HCT116 (cell line): ENCODE measurements around the gene COASY. TPM values are rescaled to one million over a fixed set of nuclear protein-coding genes. Genes with fewer than 3 reads are reported as not detected.

Experiments used
- ATAC-seq: fragments of 200-7000 bp; cut with Tn5 transposase; 2 replicates; pipeline ENCODE4 v1.9.1; 2020; ENCODE audit warnings: mild to moderate bottlenecking, moderate library complexity
- BruUV-seq: library from RNA; stranded (reverse); fragments of 400-500 nt; replicated peaks from 2 replicates; lab custom pipeline; 2021; lab: Mats Ljungman, UMichigan
- CTCF ChIA-PET: fragments of 300-600 bp; sonication (Branson Sonifier 250); formaldehyde crosslinking; loops from one replicate; lab custom pipeline; 2021; ENCODE audit warnings: antibody characterized with exemption; lab: Charles Lee
- POLR2A ChIA-PET: fragments of 300-600, 350-600 bp; sonication (Branson Sonifier 250); formaldehyde crosslinking; loops from one replicate; lab custom pipeline; 2021; ENCODE audit warnings: antibody characterized with exemption; lab: Charles Lee
- RAD21 ChIA-PET, 2 experiments: fragments of 300-600 bp; sonication (Branson Sonifier 250); formaldehyde crosslinking; loops; one replicate each; lab custom pipeline; 2023; ENCODE audit warnings: low total read pairs in 2 of 2; ENCODE audit not compliant: uncharacterized antibody in 2 of 2, unreplicated experiment in 2 of 2, low non-redundant PET in 1 of 2; lab: Charles Lee
- DNase-seq: peaks from one replicate; pipeline ENCODE4 v3.0.0-alpha.2; 2010; ENCODE audit warnings: low read depth, low spot score
- H2AFZ ChIP-seq: fragments of 200-600 bp; shearing (Covaris generic), sonication (generic); 2 replicates; pipeline ENCODE4 v1.6.1; 2017; ENCODE audit warnings: low read depth, mixed run types, mixed read lengths, antibody characterized with exemption, low read length; ENCODE audit not compliant: poor library complexity, severe bottlenecking
- H3K27ac ChIP-seq: 2 replicates; pipeline ENCODE4 v1.5.1; 2012; ENCODE audit warnings: low read depth, low read length
- H3K27me3 ChIP-seq: fragments of 200-600 bp; sonication (generic); 2 replicates; pipeline ENCODE4 v1.6.1; 2016; ENCODE audit warnings: mixed run types, low read length, mixed read lengths; ENCODE audit not compliant: insufficient read depth
- H3K36me3 ChIP-seq, 2 experiments: fragments of 200-500 bp in 1 of 2; fragments of 200-600 bp in 1 of 2; sonication (Bioruptor generic) in 1 of 2; sonication (generic) in 1 of 2; 2 replicates each; pipeline versions ENCODE4 v1.5.1 to v1.6.1; 2014 to 2016; ENCODE audit warnings: low read length in 2 of 2, inconsistent platforms in 1 of 2, mixed read lengths in 1 of 2, mixed run types in 1 of 2; ENCODE audit not compliant: insufficient read depth in 2 of 2, control insufficient read depth in 1 of 2
- H3K4me1 ChIP-seq, 2 experiments: fragments of 200-600 bp in 1 of 2; sonication (generic) in 1 of 2; 2 replicates each; pipeline versions ENCODE4 v1.5.1 to v1.6.1; 2012 to 2017; ENCODE audit warnings: low read length in 2 of 2, inconsistent platforms in 1 of 2, mild to moderate bottlenecking in 1 of 2, mixed read lengths in 1 of 2, mixed run types in 1 of 2, moderate library complexity in 1 of 2; ENCODE audit not compliant: insufficient read depth in 2 of 2, control insufficient read depth in 1 of 2
- H3K4me2 ChIP-seq: fragments of 200-600 bp; sonication (generic); 2 replicates; pipeline ENCODE4 v1.6.1; 2017; ENCODE audit warnings: mixed run types, low read length, mixed read lengths
- H3K4me3 ChIP-seq, 2 experiments: fragments of 200-600 bp in 1 of 2; sonication (generic) in 1 of 2; replicated peaks in 1 of 2; 2 replicates each; pipeline ENCODE4 v1.5.1; 2011 to 2016; ENCODE audit warnings: low read length in 2 of 2, control low read depth in 1 of 2, low read depth in 1 of 2, mild to moderate bottlenecking in 1 of 2, mixed read lengths in 1 of 2, mixed run types in 1 of 2
- H3K79me2 ChIP-seq: fragments of 200-600 bp; sonication (generic); 2 replicates; pipeline ENCODE4 v1.6.1; 2017; ENCODE audit warnings: mild to moderate bottlenecking, mixed run types, low read length, moderate library complexity, mixed read lengths; ENCODE audit not compliant: insufficient read depth
- H3K9ac ChIP-seq: fragments of 200-600 bp; sonication (generic); 2 replicates; pipeline ENCODE4 v1.6.1; 2016; ENCODE audit warnings: low read length, mixed read lengths
- H3K9me2 ChIP-seq: fragments of 200-600 bp; sonication (generic), shearing (Covaris generic); 2 replicates; pipeline ENCODE4 v1.6.1; 2017; ENCODE audit warnings: mixed run types, mild to moderate bottlenecking, moderate library complexity; ENCODE audit not compliant: insufficient read depth
- H3K9me3 ChIP-seq, 2 experiments: fragments of 200-500 bp in 1 of 2; fragments of 200-600 bp in 1 of 2; sonication (Bioruptor generic) in 1 of 2; sonication (generic) in 1 of 2; 2 replicates each; pipeline ENCODE4 v1.6.1; 2014 to 2017; ENCODE audit warnings: low read length in 2 of 2, mixed read lengths in 2 of 2, inconsistent platforms in 1 of 2, low read depth in 1 of 2, mild to moderate bottlenecking in 1 of 2, mixed run types in 1 of 2, moderate library complexity in 1 of 2; ENCODE audit not compliant: control insufficient read depth in 1 of 2, insufficient read depth in 1 of 2
- H4K20me1 ChIP-seq: fragments of 200-600 bp; sonication (generic), shearing (Covaris generic); 2 replicates; pipeline ENCODE4 v1.6.1; 2017; ENCODE audit warnings: mixed run types, mild to moderate bottlenecking, moderate library complexity; ENCODE audit not compliant: insufficient read depth
- ATF3 ChIP-seq: IDR thresholded peaks from 2 replicates; pipeline ENCODE4 v1.6.1; 2012
- CBX3 ChIP-seq: IDR thresholded peaks from 2 replicates; pipeline ENCODE4 v1.6.1; 2012; ENCODE audit warnings: low read depth
- CTCF ChIP-seq, 3 experiments: fragments of 200-600 bp in 1 of 3; sonication (generic) in 1 of 3; IDR thresholded peaks in 2 of 3; conservative IDR thresholded peaks in 1 of 3; 2 replicates each; pipeline ENCODE4 v1.5.1; 2012 to 2017; ENCODE audit warnings: low read depth in 2 of 3, low read length in 2 of 3, antibody characterized with exemption in 1 of 3, borderline replicate concordance in 1 of 3, control low read depth in 1 of 3, mild to moderate bottlenecking in 1 of 3, mixed read lengths in 1 of 3, mixed run types in 1 of 3, moderate library complexity in 1 of 3; ENCODE audit not compliant: insufficient read depth in 1 of 3
- EZH2 ChIP-seq: fragments of 200-600 bp; sonication (generic); IDR thresholded peaks from 2 replicates; pipeline ENCODE4 v1.6.1; 2017; ENCODE audit warnings: antibody characterized with exemption, mixed run types
- EZH2phosphoT487 ChIP-seq: fragments of 200-600 bp; IDR thresholded peaks from 2 replicates; pipeline ENCODE4 v1.6.1; 2018; ENCODE audit warnings: antibody characterized with exemption, borderline replicate concordance
- JUND ChIP-seq: IDR thresholded peaks from 2 replicates; pipeline ENCODE4 v1.6.1; 2012
- MAX ChIP-seq: IDR thresholded peaks from 2 replicates; pipeline ENCODE4 v1.6.1; 2012
- POLR2AphosphoS5 ChIP-seq: IDR thresholded peaks from 2 replicates; pipeline ENCODE4 v1.6.1; 2011; ENCODE audit warnings: mild to moderate bottlenecking, low read depth, low read length, moderate library complexity
- YY1 ChIP-seq: IDR thresholded peaks from 2 replicates; pipeline ENCODE4 v1.6.1; 2011; ENCODE audit warnings: low read length, low read depth, moderate library complexity, mild to moderate bottlenecking; ENCODE audit not compliant: insufficient replicate concordance; ENCODE audit errors: extremely low read depth
- ZBTB33 ChIP-seq: IDR thresholded peaks from 2 replicates; pipeline ENCODE4 v1.6.1; 2011; ENCODE audit warnings: mild to moderate bottlenecking, low read length, moderate library complexity; ENCODE audit not compliant: insufficient replicate concordance; ENCODE audit errors: extremely low read depth
- ZNF274 ChIP-seq: fragments of 200-500 bp; sonication (Bioruptor generic); IDR thresholded peaks from 2 replicates; pipeline ENCODE4 v1.6.1; 2014; ENCODE audit warnings: mild to moderate bottlenecking, low read depth, low read length, inconsistent platforms
- intact Hi-C: fragments of 100-400 bp; cut with micrococcal nuclease; formaldehyde crosslinking; loops from 2 replicates; pipeline ENCODE4 v1.10.0; 2022
- total RNA-seq: library from RNA; stranded (reverse); gene quantifications from one replicate; pipeline ENCODE4 v1.2.1, GENCODE V29; 2021; ENCODE audit not compliant: unreplicated experiment

Gene COASY
- total RNA-seq, 1 experiment from 2014 or later, result 137 TPM

- no peaks in the 10 kb centered on the region for H3K36me3 ChIP-seq
- H2AFZ ChIP-seq, result no peak overlapping the region
- ATAC-seq (no peak), DNase-seq (no peak)
- TF ChIP-seq JUND (no peak), ZBTB33 (no peak), MAX (no peak), YY1 (no peak)
- H3K27me3 ChIP-seq, result no peaks in the 10 kb centered on the region
- no peak overlapping the region for H3K4me3 ChIP-seq
- H3K9me3 ChIP-seq, result no peaks in the 10 kb centered on the region
- no TSS peak for BruUV-seq
- CTCF ChIA-PET, result interaction anchor here (1.6 kb wide), 1 partner anchor 9 kb away, joined by 7 read pairs; no protein-coding TSS in a partner anchor
- intact Hi-C loops, result no loop called here
- H4K20me1 ChIP-seq, result no peaks in the 10 kb centered on the region
- no peaks in the 10 kb centered on the region for H3K9me2 ChIP-seq
- H3K27ac ChIP-seq, result no peak overlapping the region
- RAD21 ChIA-PET, result no interaction called here
- no peaks in the 10 kb centered on the region for H3K79me2 ChIP-seq
- H3K9ac ChIP-seq, result no peak overlapping the region
- POLR2A ChIA-PET, result no interaction called here
- H3K4me1 ChIP-seq, result peaks cover 0 to 12% of the 10 kb centered on the region in 2 experiments; a peak in 1 of 4 replicates
- no peak overlapping the region for H3K4me2 ChIP-seq
Measured at GRCh38 chr17:42547001-42547461, 14.9 kb upstream of the COASY start.

- no peaks in the 10 kb centered on the region for H3K36me3 ChIP-seq
- RAD21 ChIA-PET, result no interaction called here
- no peak overlapping the region for H3K9ac ChIP-seq
- ATAC-seq, result no peak
- POLR2A ChIA-PET, result no interaction called here
- H3K4me1 ChIP-seq, result peaks cover 0 to 12% of the 10 kb centered on the region in 2 experiments; a peak in 1 of 4 replicates
- no peaks in the 10 kb centered on the region for H4K20me1 ChIP-seq
- DNase-seq, result no peak
- no peak overlapping the region; a peak in 1 of 4 replicates for H3K4me3 ChIP-seq
- TF ChIP-seq ZBTB33, result no peak
- no peak for TF ChIP-seq ZNF274
- no peak for TF ChIP-seq POLR2AphosphoS5
- no peak for TF ChIP-seq ATF3
- TF ChIP-seq EZH2, result no peak
- TF ChIP-seq CBX3, result no peak
- TF ChIP-seq MAX, result no peak
- no peak for TF ChIP-seq CTCF (IDR thresholded peaks at IDR 0.05 in 2 of 3, conservative IDR thresholded peaks at IDR 0.05 in 1 of 3; ENCODE audit: borderline replicate concordance in 1 of 3, insufficient read depth in 1 of 3, low read depth in 2 of 3, low read length in 2 of 3)
- TF ChIP-seq JUND, result no peak
- no peak for TF ChIP-seq EZH2phosphoT487
- H3K27ac ChIP-seq, result no peak overlapping the region
- no peaks in the 10 kb centered on the region; the same call in 1 of the 2 replicates for H3K79me2 ChIP-seq
- CTCF ChIA-PET, result interaction anchor here (0.7 to 1.7 kb wide), 7 partner anchors 10 to 131 kb away, joined by 3 to 7 read pairs (median 3); partner anchors contain the start of gene NAGLU
- BruUV-seq, result no TSS peak
- no peaks in the 10 kb centered on the region for H3K9me3 ChIP-seq
- no peaks in the 10 kb centered on the region for H3K9me2 ChIP-seq
- intact Hi-C loops, result no loop called here
- no peaks in the 10 kb centered on the region for H3K27me3 ChIP-seq
- no peak overlapping the region for H2AFZ ChIP-seq
- H3K4me2 ChIP-seq, result peak overlapping the region; percentile 70
Measured at GRCh38 chr17:42547698-42548069, 14.3 kb upstream of the COASY start.
